ENCODE data around the gene RALGDS.

RALGDS gene

DNA sequence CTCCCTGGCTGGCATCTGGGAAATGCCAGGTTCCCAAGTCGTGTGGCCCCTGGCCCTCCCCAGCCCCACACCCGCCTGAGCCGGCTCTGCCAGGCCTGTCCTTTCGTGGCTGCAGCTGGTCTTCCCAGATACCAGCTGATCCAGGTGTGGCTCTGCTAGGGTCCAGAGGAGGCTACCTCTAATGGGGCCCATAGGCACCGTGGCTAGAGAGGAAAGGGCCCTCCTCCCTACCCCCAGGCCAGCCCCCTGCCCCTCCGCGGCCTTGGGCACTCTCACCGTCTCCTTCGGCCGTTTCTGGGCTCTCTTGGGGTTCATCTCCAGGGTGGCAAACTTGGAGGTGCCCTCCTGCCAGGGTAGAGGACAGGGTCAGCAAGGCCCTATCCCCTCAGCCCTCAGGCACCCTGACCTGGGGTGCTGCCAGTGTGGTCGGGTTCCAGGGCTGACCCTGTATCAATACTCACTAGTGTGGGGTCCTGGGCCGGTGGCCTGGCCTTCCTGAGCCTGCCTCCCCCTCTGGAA is 17.0 kb downstream of the RALGDS start:
- H3K4me3 ChIP-seq (ENCODE audit: low read depth, low read length) = no peak overlapping the region
- no peak for DNase-seq (ENCODE audit: low read depth)
- TF ChIP-seq, protein P1, sequence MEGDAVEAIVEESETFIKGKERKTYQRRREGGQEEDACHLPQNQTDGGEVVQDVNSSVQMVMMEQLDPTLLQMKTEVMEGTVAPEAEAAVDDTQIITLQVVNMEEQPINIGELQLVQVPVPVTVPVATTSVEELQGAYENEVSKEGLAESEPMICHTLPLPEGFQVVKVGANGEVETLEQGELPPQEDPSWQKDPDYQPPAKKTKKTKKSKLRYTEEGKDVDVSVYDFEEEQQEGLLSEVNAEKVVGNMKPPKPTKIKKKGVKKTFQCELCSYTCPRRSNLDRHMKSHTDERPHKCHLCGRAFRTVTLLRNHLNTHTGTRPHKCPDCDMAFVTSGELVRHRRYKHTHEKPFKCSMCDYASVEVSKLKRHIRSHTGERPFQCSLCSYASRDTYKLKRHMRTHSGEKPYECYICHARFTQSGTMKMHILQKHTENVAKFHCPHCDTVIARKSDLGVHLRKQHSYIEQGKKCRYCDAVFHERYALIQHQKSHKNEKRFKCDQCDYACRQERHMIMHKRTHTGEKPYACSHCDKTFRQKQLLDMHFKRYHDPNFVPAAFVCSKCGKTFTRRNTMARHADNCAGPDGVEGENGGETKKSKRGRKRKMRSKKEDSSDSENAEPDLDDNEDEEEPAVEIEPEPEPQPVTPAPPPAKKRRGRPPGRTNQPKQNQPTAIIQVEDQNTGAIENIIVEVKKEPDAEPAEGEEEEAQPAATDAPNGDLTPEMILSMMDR (IDR thresholded peaks at IDR 0.05; ENCODE audit: insufficient read depth, low read depth, low read length, missing control alignments) = no peak

DNA sequence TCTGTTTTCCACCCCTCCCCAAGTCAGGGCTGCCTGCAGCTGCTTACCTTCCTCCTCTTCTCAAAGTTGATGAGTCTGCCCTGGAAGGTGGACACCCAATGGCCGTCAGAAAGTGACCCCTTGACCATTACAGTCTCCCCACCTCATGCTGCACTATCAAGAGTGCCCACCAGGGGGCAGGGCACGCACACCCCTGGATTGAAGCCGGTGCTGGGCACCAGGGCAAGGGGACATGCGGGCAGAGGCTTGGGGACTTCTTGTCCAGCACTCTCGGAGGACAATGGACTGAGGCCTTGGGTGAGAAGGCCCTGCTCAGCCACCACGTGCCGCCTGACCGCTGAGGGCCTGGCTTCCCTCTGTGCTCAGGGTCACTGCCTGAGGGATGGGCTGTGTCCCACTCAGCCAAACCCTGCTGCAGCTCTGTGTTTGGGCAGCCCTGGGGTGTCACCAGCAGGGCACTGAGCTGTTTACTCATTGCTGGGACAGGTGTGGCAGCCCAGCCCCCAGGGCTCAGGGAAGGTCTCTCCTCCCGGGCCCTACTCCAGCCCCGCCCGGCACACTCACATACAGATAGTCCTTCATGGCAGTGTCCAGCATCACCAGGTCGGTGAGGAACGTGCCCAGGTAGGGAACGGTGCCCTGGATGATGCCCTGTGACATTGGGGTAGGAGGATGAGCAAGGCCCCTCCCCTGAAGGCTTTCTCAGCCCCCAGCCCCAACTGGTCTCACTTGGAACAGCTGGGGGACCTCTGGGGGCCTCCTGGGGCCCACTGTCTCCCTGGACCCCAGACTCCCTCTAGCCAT is 17.7 kb downstream of the RALGDS start:
- DNase-seq (ENCODE audit: low read depth) = peak; percentile 56
- TF ChIP-seq, protein P1 (IDR thresholded peaks at IDR 0.05; ENCODE audit: insufficient read depth, low read depth, low read length, missing control alignments) = peak; percentile 91
- no peak overlapping the region for H3K4me3 ChIP-seq (ENCODE audit: low read depth, low read length)

DNA sequence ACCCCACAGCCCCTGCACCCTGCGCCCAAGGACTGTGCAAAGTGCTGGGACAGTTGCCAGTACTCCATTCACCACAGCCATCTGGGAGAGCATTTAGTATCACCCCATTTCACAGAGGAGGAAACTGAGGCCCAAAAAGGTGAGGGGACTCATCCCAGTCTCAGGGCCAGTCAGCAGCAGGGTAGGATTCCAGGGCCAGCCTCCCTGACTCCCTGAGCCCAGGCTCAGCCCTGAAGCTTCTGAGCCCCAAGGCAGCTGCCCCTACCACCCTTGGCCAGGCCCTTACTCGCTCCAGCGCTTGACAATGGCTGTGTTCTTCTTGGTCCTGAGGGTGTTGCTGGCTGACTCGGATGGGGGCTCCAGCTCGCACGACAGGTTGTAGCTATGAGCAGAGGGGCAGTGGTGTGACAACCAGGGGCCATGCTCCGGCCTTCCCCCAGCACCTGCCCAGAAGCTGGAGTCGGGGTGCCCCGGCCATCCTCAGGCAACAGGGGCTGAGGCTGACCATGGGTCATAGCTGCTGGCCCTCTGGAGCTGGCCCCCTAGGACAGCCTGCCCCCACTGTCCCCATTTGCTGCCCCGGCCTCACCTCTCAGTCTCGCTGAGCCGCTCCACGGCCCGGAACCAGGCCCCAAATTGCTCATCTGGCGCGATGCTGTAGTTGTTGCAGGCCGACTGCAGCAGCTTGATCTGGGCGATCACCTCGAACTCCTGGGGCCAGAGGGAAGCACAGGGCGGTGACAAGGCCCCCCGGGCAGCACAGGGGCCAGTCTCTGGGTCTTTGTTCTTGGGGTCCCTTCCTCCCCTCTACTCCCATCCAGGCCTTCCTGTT is 18.6 kb downstream of the RALGDS start:
- H3K4me3 ChIP-seq (ENCODE audit: low read depth, low read length) = no peak overlapping the region
- TF ChIP-seq, protein P1 (IDR thresholded peaks at IDR 0.05; ENCODE audit: insufficient read depth, low read depth, low read length, missing control alignments) = no peak
- DNase-seq (ENCODE audit: low read depth) = no peak

DNA sequence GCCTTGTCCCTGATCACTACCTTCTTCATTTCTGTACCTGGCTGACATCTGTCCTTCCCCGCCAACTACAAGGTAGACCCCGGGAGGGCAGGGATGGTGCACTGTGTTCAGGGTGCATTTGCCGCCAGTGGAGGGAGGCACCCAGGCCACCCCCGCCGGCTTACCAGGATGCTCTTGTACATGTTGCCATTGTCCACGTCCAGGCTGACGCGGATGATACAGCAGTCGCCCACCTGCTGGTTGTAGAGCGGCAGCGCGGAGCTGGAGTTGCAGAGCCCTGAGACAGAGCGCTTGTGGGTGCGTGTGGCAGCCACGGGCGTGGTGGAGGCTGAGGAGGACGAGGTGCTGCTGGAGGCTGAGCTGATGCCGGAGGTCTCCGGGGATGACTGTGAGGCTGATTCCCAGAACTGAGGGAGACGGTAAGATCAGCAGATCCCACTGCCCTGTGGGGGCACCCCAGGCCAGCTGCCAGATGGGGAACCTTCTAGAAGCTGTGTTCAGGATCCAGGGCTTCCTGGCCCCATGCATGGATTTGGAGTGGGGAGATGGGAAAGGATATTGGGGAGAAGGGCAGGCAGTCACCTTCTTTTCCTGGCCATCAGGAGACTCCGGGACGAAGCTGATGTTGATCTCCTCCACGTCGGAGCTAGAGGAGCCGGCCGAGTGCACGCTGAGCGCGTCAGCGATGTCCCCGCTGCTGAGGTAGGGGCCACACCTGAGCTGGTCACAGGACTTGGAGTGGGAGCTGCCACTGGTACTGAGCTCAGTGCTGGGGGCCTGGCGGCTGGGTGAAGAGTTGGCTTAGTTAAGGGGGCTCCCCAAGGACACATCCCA is 19.5 kb downstream of the RALGDS start:
- no peak overlapping the region for H3K4me3 ChIP-seq (ENCODE audit: low read depth, low read length)
- no peak for DNase-seq (ENCODE audit: low read depth)
- TF ChIP-seq, protein P1 (IDR thresholded peaks at IDR 0.05; ENCODE audit: insufficient read depth, low read depth, low read length, missing control alignments) = no peak

DNA sequence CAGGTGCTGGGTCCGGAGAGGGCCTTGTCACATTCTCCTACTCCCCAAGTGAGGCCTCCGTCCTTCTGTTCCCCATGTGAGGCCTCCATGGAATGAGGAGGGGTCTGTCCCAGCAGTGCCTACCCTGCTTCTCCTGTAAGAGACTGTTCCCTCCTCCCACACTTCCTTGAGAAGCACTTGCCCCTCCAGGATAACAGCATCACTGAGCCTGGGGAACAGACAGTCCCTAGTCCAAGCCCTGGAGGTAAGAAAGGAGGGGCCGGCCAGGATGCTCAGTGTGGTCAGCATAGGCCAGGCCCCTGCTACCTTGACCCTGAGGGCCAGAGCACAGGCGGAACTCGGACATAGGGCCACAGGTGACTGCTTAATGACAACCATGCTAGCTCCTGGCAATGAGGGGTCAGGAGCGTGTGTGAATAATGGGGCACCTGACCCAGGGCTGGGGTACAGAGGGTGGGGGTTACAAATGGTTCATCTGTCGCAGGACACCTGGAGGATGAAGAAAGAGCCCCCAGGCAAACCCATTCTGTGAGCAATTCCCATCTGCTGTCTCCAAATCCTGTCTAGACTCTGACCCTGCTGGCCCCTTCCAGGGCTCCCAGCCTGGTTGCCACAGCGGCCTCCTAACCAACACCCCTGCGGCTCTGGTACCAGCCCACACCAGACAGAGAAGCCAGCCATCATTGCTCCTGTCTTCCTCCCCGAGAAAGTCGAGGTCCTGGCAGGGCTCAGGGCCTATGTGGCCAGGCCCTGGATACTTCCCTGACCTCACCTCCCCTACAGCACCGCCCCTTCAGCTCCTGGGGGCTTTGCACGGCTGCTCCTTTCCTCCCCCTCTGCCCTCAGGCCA is 20.3 kb downstream of the RALGDS start:
- TF ChIP-seq, protein P1 (IDR thresholded peaks at IDR 0.05; ENCODE audit: insufficient read depth, low read depth, low read length, missing control alignments) = no peak
- DNase-seq (ENCODE audit: low read depth) = no peak
- no peak overlapping the region for H3K4me3 ChIP-seq (ENCODE audit: low read depth, low read length)
